Chondrocyte (in vitro differentiated cells): Measurements from ENCODE around the gene CMTM8. TPM values are rescaled to one million over a fixed set of nuclear protein-coding genes. Genes with fewer than 3 reads are reported as not detected.

Experiments
- DNase-seq: peaks from one replicate; pipeline ENCODE4 v3.0.0; 2021; ENCODE audit warnings: mixed read lengths, low spot score
- H3K27ac Mint-ChIP-seq: one replicate; pipeline ENCODE4 v1.8.0; 2021; ENCODE audit warnings: mild to moderate bottlenecking, moderate library complexity, mixed read lengths; ENCODE audit not compliant: unreplicated experiment
- H3K27me3 Mint-ChIP-seq: 2 replicates; pipeline ENCODE4 v1.8.0; 2021; ENCODE audit warnings: low read depth, mixed read lengths
- H3K36me3 Mint-ChIP-seq: 2 replicates; pipeline ENCODE4 v1.8.0; 2021; ENCODE audit warnings: low read depth, mixed read lengths
- H3K4me1 Mint-ChIP-seq: 2 replicates; pipeline ENCODE4 v1.8.0; 2021; ENCODE audit warnings: low read depth, mild to moderate bottlenecking, mixed read lengths
- H3K4me3 Mint-ChIP-seq: one replicate; pipeline ENCODE4 v1.8.0; 2021; ENCODE audit warnings: mild to moderate bottlenecking, moderate library complexity, mixed read lengths; ENCODE audit not compliant: unreplicated experiment
- H3K9me3 Mint-ChIP-seq: 2 replicates; pipeline ENCODE4 v1.8.0; 2021; ENCODE audit warnings: low read depth, mixed read lengths
- total RNA-seq: library from RNA; stranded (reverse); gene quantifications from 3 replicates; pipeline ENCODE4 v1.2.1, GENCODE V29; 2021
- TF ChIP-seq, protein P1 (sequence below): fragments of 200-600 bp; sonication (generic); IDR thresholded peaks from 2 replicates; pipeline ENCODE4 v1.5.0; 2021; ENCODE audit warnings: antibody characterized with exemption, mild to moderate bottlenecking, moderate library complexity

CMTM8 gene
- total RNA-seq, 1 donor from 2014 or later, result 2.5 TPM

DNA sequence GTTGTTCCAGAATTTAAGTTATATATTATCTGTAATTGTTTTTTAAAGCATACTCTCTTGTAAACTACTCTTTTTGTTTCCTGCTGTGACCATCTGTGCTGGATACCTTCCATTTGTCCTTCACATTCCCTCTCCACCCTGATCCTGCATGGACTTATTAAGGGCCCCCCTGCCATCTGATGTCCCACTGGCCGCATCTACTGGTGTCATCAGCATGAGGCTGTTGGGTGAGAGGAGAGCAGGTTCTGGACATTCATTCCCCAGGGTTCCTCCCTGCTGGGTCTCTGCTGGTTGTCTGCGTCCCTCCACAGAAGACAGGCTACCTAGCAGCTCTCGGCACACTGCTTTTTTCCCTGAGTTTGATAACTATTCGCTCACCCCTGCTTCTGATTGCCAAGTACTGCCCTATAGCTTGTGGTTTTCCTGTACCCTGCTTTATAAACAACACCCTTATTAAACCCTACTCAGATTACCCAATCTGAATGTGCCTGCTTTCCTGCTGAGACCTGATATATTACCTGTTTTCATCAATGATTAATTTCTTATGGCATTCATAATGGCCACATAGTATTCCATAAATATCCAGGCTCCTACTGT lies 7.7 kb downstream of the CMTM8 start:
- TF ChIP-seq, protein P1, sequence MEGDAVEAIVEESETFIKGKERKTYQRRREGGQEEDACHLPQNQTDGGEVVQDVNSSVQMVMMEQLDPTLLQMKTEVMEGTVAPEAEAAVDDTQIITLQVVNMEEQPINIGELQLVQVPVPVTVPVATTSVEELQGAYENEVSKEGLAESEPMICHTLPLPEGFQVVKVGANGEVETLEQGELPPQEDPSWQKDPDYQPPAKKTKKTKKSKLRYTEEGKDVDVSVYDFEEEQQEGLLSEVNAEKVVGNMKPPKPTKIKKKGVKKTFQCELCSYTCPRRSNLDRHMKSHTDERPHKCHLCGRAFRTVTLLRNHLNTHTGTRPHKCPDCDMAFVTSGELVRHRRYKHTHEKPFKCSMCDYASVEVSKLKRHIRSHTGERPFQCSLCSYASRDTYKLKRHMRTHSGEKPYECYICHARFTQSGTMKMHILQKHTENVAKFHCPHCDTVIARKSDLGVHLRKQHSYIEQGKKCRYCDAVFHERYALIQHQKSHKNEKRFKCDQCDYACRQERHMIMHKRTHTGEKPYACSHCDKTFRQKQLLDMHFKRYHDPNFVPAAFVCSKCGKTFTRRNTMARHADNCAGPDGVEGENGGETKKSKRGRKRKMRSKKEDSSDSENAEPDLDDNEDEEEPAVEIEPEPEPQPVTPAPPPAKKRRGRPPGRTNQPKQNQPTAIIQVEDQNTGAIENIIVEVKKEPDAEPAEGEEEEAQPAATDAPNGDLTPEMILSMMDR, result no peak
- Mint-ChIP-seq H3K27me3 (no peaks in the 10 kb centered on the region), H3K9me3 (no peaks in the 10 kb centered on the region), H3K27ac (no peak overlapping the region), H3K4me3 (no peak overlapping the region), H3K4me1 (peaks cover 6% of the 10 kb centered on the region), H3K36me3 (no peaks in the 10 kb centered on the region)
- no peak for DNase-seq

GRCh38 chr3:32249184-32249782 lies 10.8 kb downstream of the CMTM8 start:
- Mint-ChIP-seq H3K9me3 (peaks cover 3% of the 10 kb centered on the region), H3K4me1 (peaks cover 6% of the 10 kb centered on the region)
- no peak for DNase-seq

GRCh38 chr3:32254268-32254667 lies 15.8 kb downstream of the CMTM8 start:
- Mint-ChIP-seq H3K27ac (no peak overlapping the region), H3K27me3 (no peaks in the 10 kb centered on the region), H3K36me3 (peaks cover 9% of the 10 kb centered on the region), H3K9me3 (peaks cover 15% of the 10 kb centered on the region), H3K4me1 (peaks cover 6% of the 10 kb centered on the region), H3K4me3 (no peak overlapping the region)
- no peak for DNase-seq
- TF ChIP-seq, protein P1, result no peak

More at GRCh38 chr3:32249184-32249782, 10.8 kb downstream of the CMTM8 start:
- Mint-ChIP-seq H3K4me3 (no peak overlapping the region), H3K27me3 (no peaks in the 10 kb centered on the region), H3K27ac (peak overlapping the region; percentile 51), H3K36me3 (peaks cover 1% of the 10 kb centered on the region)
- TF ChIP-seq, protein P1, result no peak

DNA sequence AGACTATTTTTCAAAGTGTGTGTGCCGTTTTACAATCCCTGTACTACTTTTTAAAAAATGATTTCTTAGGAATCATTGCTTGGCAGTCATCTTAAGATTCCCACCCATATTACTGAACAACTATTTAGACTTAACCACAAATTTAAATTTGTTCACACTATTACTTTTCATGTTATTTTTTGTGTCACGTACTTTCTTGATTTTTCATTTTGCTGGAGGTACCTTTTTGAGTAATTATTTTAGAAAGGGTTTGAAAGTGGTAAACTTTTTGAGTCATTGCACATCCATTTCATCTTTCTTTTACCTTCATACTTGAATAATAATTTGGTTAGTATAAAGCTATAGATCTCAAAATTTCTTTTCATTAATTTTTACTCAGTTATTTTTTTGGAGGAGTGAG lies 16.9 kb downstream of the CMTM8 start:
- DNase-seq, result no peak
- H3K27ac Mint-ChIP-seq, result no peak overlapping the region
- TF ChIP-seq, protein P1, result no peak
- H3K9me3 Mint-ChIP-seq, result peaks cover 15% of the 10 kb centered on the region
- no peaks in the 10 kb centered on the region for H3K27me3 Mint-ChIP-seq
- no peak overlapping the region for H3K4me3 Mint-ChIP-seq
- peaks cover 9% of the 10 kb centered on the region for H3K36me3 Mint-ChIP-seq
- no peaks in the 10 kb centered on the region for H3K4me1 Mint-ChIP-seq

- H3K36me3 Mint-ChIP-seq, result peaks cover 9% of the 10 kb centered on the region
- H3K4me1 Mint-ChIP-seq, result no peaks in the 10 kb centered on the region
- no peaks in the 10 kb centered on the region for H3K27me3 Mint-ChIP-seq
- H3K4me3 Mint-ChIP-seq, result no peak overlapping the region
- peaks cover 15% of the 10 kb centered on the region for H3K9me3 Mint-ChIP-seq
- TF ChIP-seq, protein P1, result no peak
- no peak for DNase-seq
- H3K27ac Mint-ChIP-seq, result no peak overlapping the region
These were observed 17.7 kb downstream of the CMTM8 start for GRCh38 chr3:32256206-32256605.
